HEK293 (cell line): ENCODE data around the gene HHAT.

Source experiments
- BCL11B ChIP-seq: fragments of 450-650 bp; formaldehyde crosslinking; IDR thresholded peaks from 2 replicates; pipeline ENCODE4 v1.5.1; 2016; ENCODE audit warnings: low read depth, missing biosample characterization, missing genetic modification characterization
- FEZF1 ChIP-seq: fragments of 450-650 bp; formaldehyde crosslinking; IDR thresholded peaks from 2 replicates; pipeline ENCODE4 v1.5.1; 2016; ENCODE audit warnings: missing biosample characterization, missing genetic modification characterization
- GFI1B ChIP-seq: fragments of 450-650 bp; formaldehyde crosslinking; IDR thresholded peaks from 2 replicates; pipeline ENCODE4 v1.5.1; 2016; ENCODE audit warnings: missing biosample characterization, missing genetic modification characterization
- GLIS1 ChIP-seq: fragments of 450-650 bp; formaldehyde crosslinking; IDR thresholded peaks from 2 replicates; pipeline ENCODE4 v1.5.1; 2016; ENCODE audit warnings: missing biosample characterization, missing genetic modification characterization
- KLF1 ChIP-seq: fragments of 450-650 bp; formaldehyde crosslinking; IDR thresholded peaks from 2 replicates; pipeline ENCODE4 v1.5.1; 2016; ENCODE audit warnings: missing biosample characterization, missing genetic modification characterization
- KLF9 ChIP-seq: fragments of 450-650 bp; formaldehyde crosslinking; IDR thresholded peaks from 2 replicates; pipeline ENCODE4 v1.5.1; 2016; ENCODE audit warnings: missing biosample characterization, missing genetic modification characterization, low read depth
- OVOL3 ChIP-seq: fragments of 450-650 bp; formaldehyde crosslinking; IDR thresholded peaks from 2 replicates; pipeline ENCODE4 v1.5.1; 2016; ENCODE audit warnings: missing biosample characterization, missing genetic modification characterization
- SETDB1 ChIP-seq: IDR thresholded peaks from one replicate; pipeline ENCODE4 v1.6.1; 2017; ENCODE audit warnings: mild to moderate bottlenecking, low read length, moderate library complexity, mixed read lengths; ENCODE audit not compliant: insufficient read length
- WT1 ChIP-seq: fragments of 450-650 bp; formaldehyde crosslinking; IDR thresholded peaks from 2 replicates; pipeline ENCODE4 v1.5.1; 2016; ENCODE audit warnings: missing biosample characterization, missing genetic modification characterization
- ZBTB1 ChIP-seq: fragments of 450-650 bp; formaldehyde crosslinking; IDR thresholded peaks from 2 replicates; pipeline ENCODE4 v1.5.1; 2016; ENCODE audit warnings: missing biosample characterization, missing genetic modification characterization
- ZBTB8A ChIP-seq: fragments of 450-650 bp; formaldehyde crosslinking; IDR thresholded peaks from 2 replicates; pipeline ENCODE4 v1.5.1; 2016; ENCODE audit warnings: missing biosample characterization, missing genetic modification characterization
- ZNF121 ChIP-seq: fragments of 450-650 bp; formaldehyde crosslinking; IDR thresholded peaks from 2 replicates; pipeline ENCODE4 v1.5.1; 2016; ENCODE audit warnings: missing biosample characterization, missing genetic modification characterization
- ZNF157 ChIP-seq: fragments of 450-650 bp; formaldehyde crosslinking; IDR thresholded peaks from 2 replicates; pipeline ENCODE4 v1.5.1; 2016; ENCODE audit warnings: missing biosample characterization, missing genetic modification characterization
- ZNF335 ChIP-seq: fragments of 450-650 bp; formaldehyde crosslinking; conservative IDR thresholded peaks from 2 replicates; pipeline ENCODE4 v1.5.1; 2016; ENCODE audit warnings: missing biosample characterization, missing genetic modification characterization
- ZNF416 ChIP-seq: fragments of 450-650 bp; formaldehyde crosslinking; IDR thresholded peaks from 2 replicates; pipeline ENCODE4 v1.5.1; 2016; ENCODE audit warnings: missing biosample characterization, missing genetic modification characterization
- ZNF501 ChIP-seq: fragments of 450-650 bp; formaldehyde crosslinking; IDR thresholded peaks from 2 replicates; pipeline ENCODE4 v1.5.1; 2016; ENCODE audit warnings: missing biosample characterization, missing genetic modification characterization
- ZNF521 ChIP-seq: fragments of 450-650 bp; formaldehyde crosslinking; IDR thresholded peaks from 2 replicates; pipeline ENCODE4 v1.5.1; 2017; ENCODE audit warnings: missing biosample characterization, mild to moderate bottlenecking, missing genetic modification characterization
- ZNF629 ChIP-seq: fragments of 450-650 bp; formaldehyde crosslinking; IDR thresholded peaks from 2 replicates; pipeline ENCODE4 v1.5.1; 2017; ENCODE audit warnings: missing biosample characterization, missing genetic modification characterization
- ZNF776 ChIP-seq: fragments of 450-650 bp; formaldehyde crosslinking; IDR thresholded peaks from 2 replicates; pipeline ENCODE4 v1.5.0; 2017; ENCODE audit warnings: missing biosample characterization, missing genetic modification characterization, borderline replicate concordance
- ZSCAN23 ChIP-seq: fragments of 450-650 bp; formaldehyde crosslinking; IDR thresholded peaks from 2 replicates; pipeline ENCODE4 v1.5.1; 2016; ENCODE audit warnings: missing biosample characterization, missing genetic modification characterization
- TF ChIP-seq, protein P1 (sequence below): fragments of 450-650 bp; formaldehyde crosslinking; IDR thresholded peaks from 2 replicates; pipeline ENCODE4 v1.5.0; 2017; ENCODE audit warnings: missing biosample characterization, missing genetic modification characterization, borderline replicate concordance
- TF ChIP-seq, protein P2 (sequence below): fragments of 450-650 bp; formaldehyde crosslinking; IDR thresholded peaks from 2 replicates; pipeline ENCODE4 v1.5.1; 2016; ENCODE audit warnings: missing biosample characterization, missing genetic modification characterization
- TF ChIP-seq, protein P3 (sequence below): fragments of 450-650 bp; formaldehyde crosslinking; IDR thresholded peaks from 2 replicates; pipeline ENCODE4; 2016; ENCODE audit warnings: missing biosample characterization, missing genetic modification characterization
- TF ChIP-seq, protein P4 (sequence below): fragments of 450-650 bp; formaldehyde crosslinking; IDR thresholded peaks from 2 replicates; pipeline ENCODE4 v1.5.1; 2016; ENCODE audit warnings: missing biosample characterization, missing genetic modification characterization
- TF ChIP-seq, protein P5 (sequence below): fragments of 450-650 bp; formaldehyde crosslinking; IDR thresholded peaks from 2 replicates; pipeline ENCODE4 v1.5.1; 2016; ENCODE audit warnings: missing biosample characterization, missing genetic modification characterization
- TF ChIP-seq, protein P6 (sequence below): fragments of 450-650 bp; formaldehyde crosslinking; IDR thresholded peaks from 2 replicates; pipeline ENCODE4 v1.5.1; 2016; ENCODE audit warnings: missing biosample characterization, missing genetic modification characterization
- TF ChIP-seq, protein P7 (sequence below): fragments of 450-650 bp; formaldehyde crosslinking; IDR thresholded peaks from 2 replicates; pipeline ENCODE4 v1.5.1; 2016; ENCODE audit warnings: missing biosample characterization, missing genetic modification characterization, low read depth

HHAT gene

DNA sequence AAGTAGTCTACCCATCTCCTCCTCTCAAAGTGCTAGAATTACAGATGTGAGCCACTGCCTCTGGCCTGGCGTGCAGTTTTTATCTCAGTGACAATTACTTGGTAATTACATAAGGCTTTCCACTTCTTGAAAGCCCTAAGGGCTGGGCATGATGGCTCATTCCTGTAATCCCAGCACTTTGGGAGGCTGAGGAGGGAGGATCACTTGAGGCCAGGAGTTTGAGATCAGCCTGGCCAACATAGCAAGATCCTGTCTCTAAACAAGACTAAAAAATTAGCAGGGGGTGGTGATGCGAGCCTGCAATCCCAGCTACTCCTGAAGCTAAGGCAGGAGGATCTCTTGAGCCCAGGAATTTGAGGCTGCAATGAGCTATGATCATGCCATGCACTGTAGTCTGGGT lies 7.7 kb downstream of the HHAT start (continued):
- TF ChIP-seq, protein P1, sequence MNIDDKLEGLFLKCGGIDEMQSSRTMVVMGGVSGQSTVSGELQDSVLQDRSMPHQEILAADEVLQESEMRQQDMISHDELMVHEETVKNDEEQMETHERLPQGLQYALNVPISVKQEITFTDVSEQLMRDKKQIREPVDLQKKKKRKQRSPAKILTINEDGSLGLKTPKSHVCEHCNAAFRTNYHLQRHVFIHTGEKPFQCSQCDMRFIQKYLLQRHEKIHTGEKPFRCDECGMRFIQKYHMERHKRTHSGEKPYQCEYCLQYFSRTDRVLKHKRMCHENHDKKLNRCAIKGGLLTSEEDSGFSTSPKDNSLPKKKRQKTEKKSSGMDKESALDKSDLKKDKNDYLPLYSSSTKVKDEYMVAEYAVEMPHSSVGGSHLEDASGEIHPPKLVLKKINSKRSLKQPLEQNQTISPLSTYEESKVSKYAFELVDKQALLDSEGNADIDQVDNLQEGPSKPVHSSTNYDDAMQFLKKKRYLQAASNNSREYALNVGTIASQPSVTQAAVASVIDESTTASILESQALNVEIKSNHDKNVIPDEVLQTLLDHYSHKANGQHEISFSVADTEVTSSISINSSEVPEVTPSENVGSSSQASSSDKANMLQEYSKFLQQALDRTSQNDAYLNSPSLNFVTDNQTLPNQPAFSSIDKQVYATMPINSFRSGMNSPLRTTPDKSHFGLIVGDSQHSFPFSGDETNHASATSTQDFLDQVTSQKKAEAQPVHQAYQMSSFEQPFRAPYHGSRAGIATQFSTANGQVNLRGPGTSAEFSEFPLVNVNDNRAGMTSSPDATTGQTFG (tag by site-specific recombination), result no peak
- TF ChIP-seq ZSCAN23 (tag by site-specific recombination) (0 out of 2 replicates have a peak, but pooled peaks have one; percentile 26), KLF9 (tag by site-specific recombination) (no peak), ZNF776 (tag by site-specific recombination) (no peak), WT1 (peak; percentile 61; the same call in 1 of the 2 replicates), KLF1 (tag by site-specific recombination) (no peak), ZBTB8A (tag by site-specific recombination) (no peak), ZNF416 (tag by site-specific recombination) (no peak), ZNF521 (tag by site-specific recombination) (no peak), GLIS1 (tag by site-specific recombination) (no peak), ZNF629 (tag by site-specific recombination) (0 out of 2 replicates have a peak, but pooled peaks have one; percentile 12), FEZF1 (no peak), ZNF335 (tag by site-specific recombination) (no peak), ZNF157 (no peak), OVOL3 (tag by site-specific recombination) (no peak), ZNF121 (tag by site-specific recombination) (peak; percentile 99), ZNF501 (0 out of 2 replicates have a peak, but pooled peaks have one; percentile 24), SETDB1 (no peak), GFI1B (no peak), ZBTB1 (tag by site-specific recombination) (no peak), BCL11B (tag by site-specific recombination) (no peak)
- TF ChIP-seq, protein P2, sequence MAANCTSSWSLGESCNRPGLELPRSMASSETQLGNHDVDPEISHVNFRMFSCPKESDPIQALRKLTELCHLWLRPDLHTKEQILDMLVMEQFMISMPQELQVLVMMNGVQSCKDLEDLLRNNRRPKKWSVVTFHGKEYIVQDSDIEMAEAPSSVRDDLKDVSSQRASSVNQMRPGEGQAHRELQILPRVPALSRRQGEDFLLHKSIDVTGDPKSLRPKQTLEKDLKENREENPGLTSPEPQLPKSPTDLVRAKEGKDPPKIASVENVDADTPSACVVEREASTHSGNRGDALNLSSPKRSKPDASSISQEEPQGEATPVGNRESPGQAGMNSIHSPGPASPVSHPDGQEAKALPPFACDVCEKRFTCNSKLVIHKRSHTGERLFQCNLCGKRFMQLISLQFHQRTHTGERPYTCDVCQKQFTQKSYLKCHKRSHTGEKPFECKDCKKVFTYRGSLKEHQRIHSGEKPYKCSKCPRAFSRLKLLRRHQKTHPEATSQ (tag by site-specific recombination), result peak; percentile 73; the same call in 1 of the 2 replicates
- TF ChIP-seq, protein P3, sequence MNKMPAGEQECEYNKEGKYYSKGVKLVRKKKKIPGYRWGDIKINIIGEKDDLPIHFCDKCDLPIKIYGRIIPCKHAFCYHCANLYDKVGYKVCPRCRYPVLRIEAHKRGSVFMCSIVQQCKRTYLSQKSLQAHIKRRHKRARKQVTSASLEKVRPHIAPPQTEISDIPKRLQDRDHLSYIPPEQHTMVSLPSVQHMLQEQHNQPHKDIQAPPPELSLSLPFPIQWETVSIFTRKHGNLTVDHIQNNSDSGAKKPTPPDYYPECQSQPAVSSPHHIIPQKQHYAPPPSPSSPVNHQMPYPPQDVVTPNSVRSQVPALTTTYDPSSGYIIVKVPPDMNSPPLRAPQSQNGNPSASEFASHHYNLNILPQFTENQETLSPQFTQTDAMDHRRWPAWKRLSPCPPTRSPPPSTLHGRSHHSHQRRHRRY, result no peak
- TF ChIP-seq, protein P4, sequence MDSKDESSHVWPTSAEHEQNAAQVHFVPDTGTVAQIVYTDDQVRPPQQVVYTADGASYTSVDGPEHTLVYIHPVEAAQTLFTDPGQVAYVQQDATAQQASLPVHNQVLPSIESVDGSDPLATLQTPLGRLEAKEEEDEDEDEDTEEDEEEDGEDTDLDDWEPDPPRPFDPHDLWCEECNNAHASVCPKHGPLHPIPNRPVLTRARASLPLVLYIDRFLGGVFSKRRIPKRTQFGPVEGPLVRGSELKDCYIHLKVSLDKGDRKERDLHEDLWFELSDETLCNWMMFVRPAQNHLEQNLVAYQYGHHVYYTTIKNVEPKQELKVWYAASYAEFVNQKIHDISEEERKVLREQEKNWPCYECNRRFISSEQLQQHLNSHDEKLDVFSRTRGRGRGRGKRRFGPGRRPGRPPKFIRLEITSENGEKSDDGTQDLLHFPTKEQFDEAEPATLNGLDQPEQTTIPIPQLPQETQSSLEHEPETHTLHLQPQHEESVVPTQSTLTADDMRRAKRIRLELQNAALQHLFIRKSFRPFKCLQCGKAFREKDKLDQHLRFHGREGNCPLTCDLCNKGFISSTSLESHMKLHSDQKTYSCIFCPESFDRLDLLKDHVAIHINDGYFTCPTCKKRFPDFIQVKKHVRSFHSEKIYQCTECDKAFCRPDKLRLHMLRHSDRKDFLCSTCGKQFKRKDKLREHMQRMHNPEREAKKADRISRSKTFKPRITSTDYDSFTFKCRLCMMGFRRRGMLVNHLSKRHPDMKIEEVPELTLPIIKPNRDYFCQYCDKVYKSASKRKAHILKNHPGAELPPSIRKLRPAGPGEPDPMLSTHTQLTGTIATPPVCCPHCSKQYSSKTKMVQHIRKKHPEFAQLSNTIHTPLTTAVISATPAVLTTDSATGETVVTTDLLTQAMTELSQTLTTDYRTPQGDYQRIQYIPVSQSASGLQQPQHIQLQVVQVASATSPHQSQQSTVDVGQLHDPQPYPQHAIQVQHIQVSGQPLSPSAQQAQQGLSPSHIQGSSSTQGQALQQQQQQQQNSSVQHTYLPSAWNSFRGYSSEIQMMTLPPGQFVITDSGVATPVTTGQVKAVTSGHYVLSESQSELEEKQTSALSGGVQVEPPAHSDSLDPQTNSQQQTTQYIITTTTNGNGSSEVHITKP (tag by site-specific recombination), result peak; percentile 60
- TF ChIP-seq, protein P5, sequence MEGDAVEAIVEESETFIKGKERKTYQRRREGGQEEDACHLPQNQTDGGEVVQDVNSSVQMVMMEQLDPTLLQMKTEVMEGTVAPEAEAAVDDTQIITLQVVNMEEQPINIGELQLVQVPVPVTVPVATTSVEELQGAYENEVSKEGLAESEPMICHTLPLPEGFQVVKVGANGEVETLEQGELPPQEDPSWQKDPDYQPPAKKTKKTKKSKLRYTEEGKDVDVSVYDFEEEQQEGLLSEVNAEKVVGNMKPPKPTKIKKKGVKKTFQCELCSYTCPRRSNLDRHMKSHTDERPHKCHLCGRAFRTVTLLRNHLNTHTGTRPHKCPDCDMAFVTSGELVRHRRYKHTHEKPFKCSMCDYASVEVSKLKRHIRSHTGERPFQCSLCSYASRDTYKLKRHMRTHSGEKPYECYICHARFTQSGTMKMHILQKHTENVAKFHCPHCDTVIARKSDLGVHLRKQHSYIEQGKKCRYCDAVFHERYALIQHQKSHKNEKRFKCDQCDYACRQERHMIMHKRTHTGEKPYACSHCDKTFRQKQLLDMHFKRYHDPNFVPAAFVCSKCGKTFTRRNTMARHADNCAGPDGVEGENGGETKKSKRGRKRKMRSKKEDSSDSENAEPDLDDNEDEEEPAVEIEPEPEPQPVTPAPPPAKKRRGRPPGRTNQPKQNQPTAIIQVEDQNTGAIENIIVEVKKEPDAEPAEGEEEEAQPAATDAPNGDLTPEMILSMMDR, result no peak
- TF ChIP-seq, protein P6, sequence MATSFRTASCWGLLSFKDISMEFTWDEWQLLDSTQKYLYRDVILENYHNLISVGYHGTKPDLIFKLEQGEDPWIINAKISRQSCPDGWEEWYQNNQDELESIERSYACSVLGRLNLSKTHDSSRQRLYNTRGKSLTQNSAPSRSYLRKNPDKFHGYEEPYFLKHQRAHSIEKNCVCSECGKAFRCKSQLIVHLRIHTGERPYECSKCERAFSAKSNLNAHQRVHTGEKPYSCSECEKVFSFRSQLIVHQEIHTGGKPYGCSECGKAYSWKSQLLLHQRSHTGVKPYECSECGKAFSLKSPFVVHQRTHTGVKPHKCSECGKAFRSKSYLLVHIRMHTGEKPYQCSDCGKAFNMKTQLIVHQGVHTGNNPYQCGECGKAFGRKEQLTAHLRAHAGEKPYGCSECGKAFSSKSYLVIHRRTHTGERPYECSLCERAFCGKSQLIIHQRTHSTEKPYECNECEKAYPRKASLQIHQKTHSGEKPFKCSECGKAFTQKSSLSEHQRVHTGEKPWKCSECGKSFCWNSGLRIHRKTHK (tag by site-specific recombination), result no peak
- TF ChIP-seq, protein P7, sequence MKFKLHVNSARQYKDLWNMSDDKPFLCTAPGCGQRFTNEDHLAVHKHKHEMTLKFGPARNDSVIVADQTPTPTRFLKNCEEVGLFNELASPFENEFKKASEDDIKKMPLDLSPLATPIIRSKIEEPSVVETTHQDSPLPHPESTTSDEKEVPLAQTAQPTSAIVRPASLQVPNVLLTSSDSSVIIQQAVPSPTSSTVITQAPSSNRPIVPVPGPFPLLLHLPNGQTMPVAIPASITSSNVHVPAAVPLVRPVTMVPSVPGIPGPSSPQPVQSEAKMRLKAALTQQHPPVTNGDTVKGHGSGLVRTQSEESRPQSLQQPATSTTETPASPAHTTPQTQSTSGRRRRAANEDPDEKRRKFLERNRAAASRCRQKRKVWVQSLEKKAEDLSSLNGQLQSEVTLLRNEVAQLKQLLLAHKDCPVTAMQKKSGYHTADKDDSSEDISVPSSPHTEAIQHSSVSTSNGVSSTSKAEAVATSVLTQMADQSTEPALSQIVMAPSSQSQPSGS (tag by site-specific recombination), result no peak
